Measurements from ENCODE around the gene RPA3.

Gene RPA3

DNA sequence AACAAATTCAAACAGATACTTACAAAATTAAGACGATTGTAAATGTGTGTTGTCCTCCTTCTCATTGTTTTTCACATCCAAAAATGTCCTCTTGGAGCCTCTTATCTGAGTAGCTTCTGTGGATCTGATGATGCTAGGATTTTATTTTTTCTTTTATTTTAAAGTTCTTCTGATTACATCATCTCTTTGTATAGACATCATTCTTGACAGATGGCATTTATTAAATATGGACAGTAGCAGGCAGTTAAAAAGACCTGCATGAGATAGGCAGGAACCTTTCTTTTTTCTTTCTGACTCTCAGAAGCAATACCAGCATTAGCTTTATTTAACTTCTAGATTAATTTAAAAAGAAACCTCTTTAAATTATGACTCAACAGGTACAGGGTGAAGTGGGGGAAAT is at the start of gene RPA3:
Gene RPA3, minus strand, starts transcription at position 116 of the 400 bp plus-strand sequence. CDS start 78,189 bp downstream, outside the sequence.
- H3K27ac ChIP-seq, result peak within 1 kb of the TSS in 6 of 11 experiments; percentile 4 to 70 (median 42); a peak in 9 of 22 replicates
- H3K4me2 ChIP-seq, result peak within 1 kb of the TSS in 10 of 11 experiments; percentile 13 to 55 (median 42); a peak in 17 of 22 replicates
- H3K9ac ChIP-seq, result no peak within 1 kb of the TSS
- TF ChIP-seq Cebpa-rat (IDR thresholded peaks at IDR 0.05), result no peak
- no peak within 1 kb of the TSS for H3K4me3 ChIP-seq
- H4K20me1 ChIP-seq, result no peaks in the 10 kb centered on the region
- no peaks in the 10 kb centered on the region for H3K27me3 ChIP-seq
- H3K4me1 ChIP-seq, result peaks cover 4 to 25% (median 18%) of the 10 kb centered on the region in 10 experiments; a peak in 18 of 20 replicates
- peaks cover 0 to 12% (median 0%) of the 10 kb centered on the region in 11 experiments; a peak in 3 of 22 replicates for H3K36me3 ChIP-seq
- peaks cover 21 to 39% (median 29%) of the 10 kb centered on the region in 11 experiments for H3K9me3 ChIP-seq (replicated peaks in 1 of 11)

DNA sequence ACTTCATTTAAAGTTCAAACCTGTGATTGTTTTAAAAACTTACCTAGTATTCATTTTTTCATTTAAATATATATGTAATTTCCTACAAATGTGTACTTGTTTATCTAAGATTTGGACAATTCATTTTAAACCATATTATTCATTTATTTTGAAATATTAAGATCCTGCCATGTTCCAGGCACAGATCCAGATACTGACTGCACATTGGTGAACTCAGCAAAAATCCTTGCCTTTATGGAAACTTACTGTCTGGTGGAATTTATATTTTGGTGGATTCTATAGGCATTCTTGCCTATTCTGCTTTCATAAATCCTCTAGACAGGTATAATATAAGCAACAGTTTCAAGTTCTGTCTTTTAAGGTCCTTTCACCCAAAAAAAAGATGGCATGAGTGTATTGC is 48.3 kb upstream of the RPA3 start:
- Histone ChIP-seq H3K4me3 (no peak overlapping the region), H4K20me1 (no peaks in the 10 kb centered on the region), H3K9ac (no peak overlapping the region), H3K27me3 (no peaks in the 10 kb centered on the region), H3K4me1 (peaks cover 4 to 12% (median 9%) of the 10 kb centered on the region in 10 experiments; a peak in 17 of 20 replicates), H3K9me3 (replicated peaks in 1 of 11) (no peaks in the 10 kb centered on the region), H3K27ac (no peak overlapping the region), H3K36me3 (no peaks in the 10 kb centered on the region), H3K4me2 (no peak overlapping the region)
- no peak for TF ChIP-seq Cebpa-rat (IDR thresholded peaks at IDR 0.05)

DNA sequence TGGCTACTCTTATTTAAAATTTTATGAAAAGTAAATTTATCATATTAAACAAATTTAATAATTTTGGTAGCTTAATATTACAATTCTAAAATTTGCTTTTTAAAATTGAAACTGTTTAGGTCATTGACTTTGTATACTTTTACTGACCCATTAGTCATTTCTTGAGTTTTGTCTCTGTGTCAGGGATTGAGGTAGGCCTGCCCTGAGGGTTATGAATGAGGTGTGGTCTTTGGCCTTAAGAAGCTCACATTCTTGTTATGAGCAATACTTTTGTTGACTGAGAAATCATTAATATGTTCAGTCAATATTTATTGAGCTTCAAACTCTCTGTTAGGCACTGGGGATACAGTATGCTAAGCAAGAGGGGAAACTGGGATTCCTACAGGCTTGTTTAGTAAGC is 47.0 kb upstream of the RPA3 start:
- no peaks in the 10 kb centered on the region for H3K27me3 ChIP-seq
- no peak overlapping the region for H3K9ac ChIP-seq
- no peaks in the 10 kb centered on the region for H3K36me3 ChIP-seq
- no peaks in the 10 kb centered on the region for H3K9me3 ChIP-seq (replicated peaks in 1 of 11)
- no peak for TF ChIP-seq Cebpa-rat (IDR thresholded peaks at IDR 0.05)
- H3K4me2 ChIP-seq, result no peak overlapping the region
- no peaks in the 10 kb centered on the region for H4K20me1 ChIP-seq
- H3K4me3 ChIP-seq, result no peak overlapping the region
- peaks cover 7 to 15% (median 11%) of the 10 kb centered on the region in 10 experiments; a peak in 17 of 20 replicates for H3K4me1 ChIP-seq
- no peak overlapping the region for H3K27ac ChIP-seq

DNA sequence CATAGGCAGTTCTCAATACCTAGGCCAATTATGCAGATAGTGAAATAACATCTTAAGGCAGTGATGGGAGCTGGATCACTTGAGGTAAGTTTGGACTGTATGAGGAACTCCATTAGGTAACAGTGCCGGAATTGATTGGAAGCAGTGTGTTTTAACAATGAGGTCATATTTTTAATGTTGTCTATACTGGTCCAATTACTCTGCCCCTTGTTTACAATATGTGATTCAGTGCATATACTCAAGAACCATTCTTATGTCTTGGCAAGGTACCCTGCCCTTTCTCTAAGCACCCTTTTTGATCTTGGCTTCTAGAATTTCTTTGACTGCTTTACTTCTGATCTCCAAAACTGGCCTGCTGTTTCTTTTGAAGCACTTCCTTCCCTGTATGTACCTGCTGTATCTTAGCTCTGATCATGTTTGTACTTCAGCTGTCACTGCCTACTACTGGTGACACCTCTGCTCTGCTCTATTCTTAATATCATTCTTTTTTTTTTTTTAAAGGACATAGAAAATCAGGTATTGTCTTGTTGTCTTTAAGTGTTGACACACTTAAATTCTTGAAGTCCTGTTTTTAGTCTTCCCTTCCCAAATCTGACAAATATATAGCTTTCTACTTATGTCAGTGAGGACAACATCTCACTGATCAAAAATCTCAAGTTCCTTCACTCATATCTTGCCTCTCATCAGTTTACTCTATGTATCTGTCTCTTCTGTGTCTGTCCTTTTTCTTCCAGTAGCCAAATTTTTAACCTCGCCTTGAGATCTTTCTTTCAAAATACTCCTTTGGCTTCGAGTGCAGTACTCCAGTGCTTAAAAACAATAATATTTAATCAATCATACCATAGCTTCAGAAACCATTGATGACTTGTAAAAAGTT is 46.4 kb upstream of the RPA3 start:
- no peak overlapping the region for H3K4me3 ChIP-seq
- no peaks in the 10 kb centered on the region for H3K36me3 ChIP-seq
- peaks cover 7 to 15% (median 11%) of the 10 kb centered on the region in 10 experiments; a peak in 17 of 20 replicates for H3K4me1 ChIP-seq
- no peaks in the 10 kb centered on the region for H3K27me3 ChIP-seq
- TF ChIP-seq Cebpa-rat (IDR thresholded peaks at IDR 0.05), result no peak
- no peak overlapping the region for H3K9ac ChIP-seq
- no peak overlapping the region for H3K4me2 ChIP-seq
- no peaks in the 10 kb centered on the region for H4K20me1 ChIP-seq
- no peak overlapping the region for H3K27ac ChIP-seq
- no peaks in the 10 kb centered on the region for H3K9me3 ChIP-seq (replicated peaks in 1 of 11)

DNA sequence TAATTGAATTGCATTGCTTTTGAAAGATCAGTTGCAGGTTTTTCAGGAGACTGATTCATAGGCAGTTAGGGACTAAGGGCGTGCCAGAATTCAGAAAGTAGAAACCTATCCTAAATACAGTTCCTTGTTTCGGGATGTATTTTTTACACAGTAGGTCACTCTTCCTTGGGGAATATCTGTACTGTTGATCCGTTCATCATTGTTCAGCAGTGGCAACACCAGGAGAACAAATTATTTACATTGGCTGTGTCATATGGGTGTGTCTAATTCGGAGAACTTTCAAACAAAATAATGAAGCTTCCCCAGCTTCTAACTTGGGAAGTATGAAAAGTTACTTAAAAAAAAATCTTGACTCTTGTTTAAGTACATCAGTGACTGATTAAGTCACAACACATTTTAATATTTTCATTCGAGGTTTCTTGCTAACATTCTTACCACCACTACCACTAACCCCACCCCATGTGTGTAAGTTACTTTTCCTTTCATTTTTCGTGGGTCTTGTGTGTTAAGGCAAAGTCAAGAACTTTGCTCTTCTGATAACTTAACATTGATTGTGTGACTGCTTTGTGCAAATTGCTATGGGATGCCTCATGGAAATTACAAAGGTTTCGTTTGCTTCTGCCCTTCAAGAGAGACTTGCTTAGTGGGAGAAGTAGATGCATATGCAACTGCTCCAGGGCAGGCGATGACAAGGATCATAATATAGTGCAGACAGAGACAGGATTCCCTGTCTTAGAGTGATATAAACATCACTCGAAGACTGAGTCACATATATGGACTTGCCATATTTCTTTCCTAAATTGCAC is 43.8 kb upstream of the RPA3 start:
- Histone ChIP-seq H3K27ac (peak overlapping the region in 3 of 11 experiments; percentile 4 to 30 (median 8); a peak in 4 of 22 replicates), H3K4me2 (peak overlapping the region; percentile 52 to 76 (median 71)), H3K4me1 (peaks cover 7 to 15% (median 11%) of the 10 kb centered on the region in 10 experiments; a peak in 17 of 20 replicates), H3K9me3 (replicated peaks in 1 of 11) (no peaks in the 10 kb centered on the region), H3K36me3 (no peaks in the 10 kb centered on the region), H3K27me3 (no peaks in the 10 kb centered on the region), H4K20me1 (no peaks in the 10 kb centered on the region), H3K9ac (peak overlapping the region in 8 of 11 experiments; percentile 0 to 54 (median 31); a peak in 10 of 22 replicates), H3K4me3 (peak overlapping the region; percentile 33 to 50 (median 42); a peak in 19 of 20 replicates)
- TF ChIP-seq Cebpa-rat (IDR thresholded peaks at IDR 0.05), result no peak

DNA sequence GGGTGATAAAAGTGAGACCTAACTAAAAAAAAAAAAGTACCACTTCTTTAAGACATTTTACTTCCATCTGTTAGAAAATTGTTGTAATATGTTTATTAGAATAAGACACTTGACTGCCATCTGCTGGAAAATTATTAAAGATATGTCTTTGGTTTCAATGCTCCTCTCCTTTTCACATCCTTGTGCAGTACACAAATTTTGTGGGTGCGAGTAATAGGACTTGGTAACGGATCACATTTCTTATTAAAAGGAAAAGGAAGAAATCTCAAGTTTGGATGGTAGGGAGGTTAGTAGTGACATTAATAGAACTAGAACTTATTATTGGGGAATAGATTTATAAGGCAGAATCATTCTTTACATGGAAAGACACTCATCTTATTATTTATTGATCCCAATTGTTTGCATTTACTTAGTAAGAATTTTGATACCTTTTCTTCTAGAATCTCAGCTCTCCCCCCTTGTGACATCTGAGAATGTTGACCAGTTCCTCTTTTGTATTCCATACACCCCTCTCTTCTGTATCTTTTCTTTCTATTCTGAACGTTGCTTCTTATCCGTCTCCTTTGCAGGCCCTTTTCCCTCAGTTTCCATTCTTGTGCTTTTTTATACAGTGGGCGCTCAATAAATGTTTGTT is 43.0 kb upstream of the RPA3 start:
- H3K4me3 ChIP-seq, result peak overlapping the region in 9 of 10 experiments; percentile 33 to 50 (median 42); a peak in 16 of 20 replicates
- H3K27ac ChIP-seq, result no peak overlapping the region

DNA sequence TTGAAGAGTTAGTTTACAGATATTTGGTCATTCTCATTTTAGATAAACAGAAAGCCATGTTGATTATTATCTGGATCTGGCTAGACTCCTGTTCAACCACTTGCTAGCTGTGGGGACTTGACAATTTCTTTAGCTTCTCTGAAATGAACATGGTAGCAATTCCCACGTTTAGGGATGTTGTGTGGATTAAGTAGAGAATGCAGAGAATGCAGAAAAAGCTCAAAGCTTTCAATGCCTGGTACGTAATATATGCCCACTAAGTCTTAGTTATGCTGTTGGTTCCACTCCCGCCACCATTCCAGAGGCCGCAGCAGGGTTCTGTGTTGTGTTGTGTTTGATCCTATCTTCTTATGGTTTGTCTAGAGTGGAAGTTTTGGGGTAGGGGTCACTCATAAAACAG is 39.2 kb upstream of the RPA3 start:
- peaks cover 7 to 13% (median 11%) of the 10 kb centered on the region in 10 experiments; a peak in 17 of 20 replicates for H3K4me1 ChIP-seq
- H3K27ac ChIP-seq, result no peak overlapping the region
- H3K9me3 ChIP-seq (replicated peaks in 1 of 11), result no peaks in the 10 kb centered on the region
- no peak overlapping the region for H3K4me3 ChIP-seq
- TF ChIP-seq Cebpa-rat (IDR thresholded peaks at IDR 0.05), result no peak
- no peaks in the 10 kb centered on the region for H4K20me1 ChIP-seq
- H3K36me3 ChIP-seq, result no peaks in the 10 kb centered on the region
- no peak overlapping the region for H3K9ac ChIP-seq
- no peaks in the 10 kb centered on the region for H3K27me3 ChIP-seq
- H3K4me2 ChIP-seq, result no peak overlapping the region

More for the DNA sequence above, 43.0 kb upstream of the RPA3 start:
- TF ChIP-seq Cebpa-rat (IDR thresholded peaks at IDR 0.05), result no peak
- Histone ChIP-seq H4K20me1 (no peaks in the 10 kb centered on the region), H3K9me3 (replicated peaks in 1 of 11) (no peaks in the 10 kb centered on the region), H3K4me1 (peaks cover 7 to 15% (median 11%) of the 10 kb centered on the region in 10 experiments; a peak in 17 of 20 replicates), H3K9ac (peak overlapping the region in 3 of 11 experiments; percentile 0 to 54 (median 31); a peak in 3 of 22 replicates), H3K36me3 (no peaks in the 10 kb centered on the region), H3K4me2 (peak overlapping the region; percentile 52 to 76 (median 71)), H3K27me3 (no peaks in the 10 kb centered on the region)

DNA sequence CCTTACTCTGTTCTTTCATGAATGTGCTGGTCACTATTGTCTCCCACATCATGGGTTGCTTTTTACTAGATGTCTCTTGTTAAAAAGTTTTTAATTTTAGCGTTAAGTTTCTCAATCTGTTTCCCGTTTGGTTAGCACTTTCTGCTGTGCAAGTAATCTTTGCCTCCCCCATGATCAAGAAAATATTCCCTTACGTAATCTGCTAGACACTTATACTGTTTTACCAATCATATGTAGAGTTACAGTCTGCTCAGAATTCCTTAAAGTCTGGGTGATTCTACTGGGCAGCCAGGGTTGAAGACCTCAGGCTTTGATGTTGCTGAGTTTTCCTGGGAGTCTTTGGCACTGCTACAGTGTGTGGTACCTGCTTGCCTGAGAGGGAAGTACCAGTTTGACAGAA is 38.2 kb upstream of the RPA3 start:
- peaks cover under 1 to 3% (median 2%) of the 10 kb centered on the region in 10 experiments; a peak in 13 of 20 replicates for H3K4me1 ChIP-seq
- no peaks in the 10 kb centered on the region for H4K20me1 ChIP-seq
- no peak overlapping the region for H3K9ac ChIP-seq
- no peaks in the 10 kb centered on the region for H3K9me3 ChIP-seq (replicated peaks in 1 of 11)
- no peaks in the 10 kb centered on the region for H3K27me3 ChIP-seq
- no peak overlapping the region for H3K27ac ChIP-seq
- TF ChIP-seq Cebpa-rat (IDR thresholded peaks at IDR 0.05), result no peak
- no peak overlapping the region for H3K4me2 ChIP-seq
- H3K36me3 ChIP-seq, result no peaks in the 10 kb centered on the region
- H3K4me3 ChIP-seq, result no peak overlapping the region
